Epithelial cell of proximal tubule (primary cell): ENCODE results near the gene LRP2BP. TPM values are rescaled to one million over a fixed set of nuclear protein-coding genes. Genes with fewer than 3 reads are reported as not detected.

Source experiments
- DNase-seq: peaks from one replicate; pipeline ENCODE4 v3.0.0-alpha.2; 2011; ENCODE audit warnings: low read depth
- H3K4me3 ChIP-seq: 2 replicates; pipeline ENCODE4 v1.5.1; 2011; ENCODE audit warnings: low read depth, mild to moderate bottlenecking, low read length
- CTCF ChIP-seq: conservative IDR thresholded peaks from 2 replicates; pipeline ENCODE4 v1.5.1; 2012; ENCODE audit warnings: low read depth, mild to moderate bottlenecking, low read length
- total RNA-seq: library from RNA; depleted of rRNA; stranded (reverse); fragments of >200 nt; gene quantifications from 2 replicates; pipeline ENCODE4 v1.2.3, GENCODE V29; 2015

Gene LRP2BP
- total RNA-seq, 1 donor from 2014 or later, result 0.06 TPM

GRCh38 chr4:185411849-185412248 lies 16.1 kb upstream of the LRP2BP start:
- no peak for DNase-seq
- no peak for TF ChIP-seq CTCF
- no peak overlapping the region for H3K4me3 ChIP-seq

GRCh38 chr4:185408432-185408831 lies 12.7 kb upstream of the LRP2BP start:
- DNase-seq, result no peak
- no peak overlapping the region for H3K4me3 ChIP-seq
- no peak for TF ChIP-seq CTCF

- DNase-seq, result no peak
- no peak overlapping the region for H3K4me3 ChIP-seq
- no peak for TF ChIP-seq CTCF
Observed at GRCh38 chr4:185405296-185405999, 9.7 kb upstream of the LRP2BP start.

GRCh38 chr4:185404031-185404430 lies 8.3 kb upstream of the LRP2BP start:
- DNase-seq, result no peak
- TF ChIP-seq CTCF, result no peak
- H3K4me3 ChIP-seq, result no peak overlapping the region

- TF ChIP-seq CTCF, result no peak
- DNase-seq, result no peak
- H3K4me3 ChIP-seq, result peak overlapping the region; percentile 16
Observed at GRCh38 chr4:185399466-185399865, 3.7 kb upstream of the LRP2BP start.

- DNase-seq, result no peak
- peak overlapping the region; percentile 16 for H3K4me3 ChIP-seq
- no peak for TF ChIP-seq CTCF
Observed at GRCh38 chr4:185398618-185399017, 2.9 kb upstream of the LRP2BP start.

GRCh38 chr4:185396724-185397385 lies 1.1 kb upstream of the LRP2BP start, which contains the start of gene ANKRD37:
TSS of gene ANKRD37 (plus strand) at chr4:185396841. CDS start at chr4:185396924, 83 bp downstream.
- peak within 1 kb of the TSS; percentile 74 for H3K4me3 ChIP-seq
- DNase-seq, result peak; percentile 37
- TF ChIP-seq CTCF, result no peak
